Stimulated activated CD8-positive, alpha-beta memory T cell treated with anti-CD3 and anti-CD28 coated beads, Interleukin-2, amount 100 ng/mL, for 48 hours (primary cell): ENCODE measurements around the gene TEAD1.

Source experiments
- DNase-seq, 2 donors: peaks; one replicate each; pipeline ENCODE4 v3.0.0-alpha.2; 2020; ENCODE audit warnings: low read depth in 2 of 2

Gene TEAD1

GRCh38 chr11:12834166-12834565 lies 159.9 kb downstream of the TEAD1 start:
- no peak for DNase-seq

DNA sequence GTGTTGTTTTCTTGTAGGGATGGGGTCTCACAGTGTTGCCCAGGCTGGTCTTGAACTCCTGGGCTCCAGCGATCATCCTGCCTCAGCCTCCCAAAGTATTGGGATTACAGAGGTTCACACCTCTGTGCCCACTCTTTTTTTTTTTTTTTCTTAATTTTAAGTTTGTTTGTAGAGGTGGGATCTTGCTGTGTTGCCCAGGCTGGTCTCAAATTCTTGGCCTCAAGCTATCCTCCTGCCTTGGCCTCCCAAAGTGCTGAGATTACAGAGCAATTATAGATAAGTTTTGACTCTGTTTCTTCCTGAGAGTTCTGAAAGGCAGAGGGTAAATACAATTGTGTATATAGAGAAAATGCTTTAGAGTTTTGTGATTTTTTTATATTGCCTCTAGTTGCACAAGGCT lies 160.4 kb downstream of the TEAD1 start:
- no peak for DNase-seq

DNA sequence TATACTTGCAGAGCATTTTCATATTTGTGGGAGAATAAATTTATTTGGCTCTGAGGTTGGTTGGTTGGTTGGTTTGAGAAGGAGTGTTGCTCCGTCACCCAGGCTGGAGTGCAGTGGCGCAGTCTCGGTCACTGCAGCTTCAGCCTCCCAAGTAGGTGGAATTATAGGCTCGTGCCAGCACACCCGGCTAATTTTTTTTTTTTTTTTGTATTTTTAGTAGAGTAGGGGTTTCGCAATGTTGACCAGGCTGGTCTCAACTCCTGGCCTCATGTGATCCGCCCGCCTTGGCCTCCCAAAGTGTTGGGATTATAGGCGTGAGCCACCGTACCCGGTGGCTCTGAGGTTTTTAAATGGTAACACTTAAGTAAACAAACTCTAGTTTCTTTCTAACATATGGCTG lies 161.1 kb downstream of the TEAD1 start:
- no peak for DNase-seq

GRCh38 chr11:12838463-12839123 lies 164.4 kb downstream of the TEAD1 start:
- DNase-seq: no peak

DNA sequence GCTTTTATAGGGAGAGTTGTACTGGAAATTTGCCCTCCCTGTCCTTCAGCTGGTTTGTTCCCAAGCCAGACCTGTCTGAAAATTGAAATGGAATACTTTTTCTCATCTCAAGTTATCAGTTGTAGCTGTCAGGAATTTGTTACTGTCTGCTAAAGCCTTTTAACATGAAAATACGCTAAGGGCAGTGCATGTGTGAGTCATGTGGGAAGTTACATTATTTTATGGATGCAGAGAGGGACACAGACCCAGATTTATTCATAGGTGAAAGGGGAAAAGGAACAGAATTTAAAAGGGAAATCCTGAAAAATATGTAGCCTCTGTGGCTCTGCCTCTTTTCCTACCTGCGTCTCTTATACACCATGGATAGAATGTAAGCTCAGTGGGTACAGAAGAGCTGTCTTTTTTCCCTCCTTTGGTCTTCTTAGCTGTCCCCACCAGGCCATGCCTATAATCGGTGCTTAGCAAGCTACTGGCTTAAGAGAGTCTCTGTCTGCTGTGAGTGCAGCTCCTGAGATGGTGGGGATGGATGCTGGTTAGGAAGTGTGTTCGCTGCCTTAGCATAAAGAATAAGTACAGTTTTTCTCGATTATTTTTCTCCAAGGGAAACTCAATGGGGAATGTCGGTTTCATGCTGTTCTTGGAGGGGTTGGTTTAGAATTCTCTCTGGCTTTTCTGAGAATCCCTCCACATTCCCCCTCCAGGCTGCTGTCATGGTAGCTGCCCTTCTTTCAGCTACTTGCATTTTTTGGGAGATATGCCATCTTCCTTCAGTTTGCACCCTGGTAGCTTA lies 166.8 kb downstream of the TEAD1 start:
- DNase-seq: no peak

- DNase-seq: no peak
These were observed 167.9 kb downstream of the TEAD1 start for GRCh38 chr11:12841946-12842630.

- no peak for DNase-seq
These were observed 168.9 kb downstream of the TEAD1 start for GRCh38 chr11:12842933-12843636.

GRCh38 chr11:12845163-12845562 lies 170.9 kb downstream of the TEAD1 start:
- DNase-seq: no peak

DNA sequence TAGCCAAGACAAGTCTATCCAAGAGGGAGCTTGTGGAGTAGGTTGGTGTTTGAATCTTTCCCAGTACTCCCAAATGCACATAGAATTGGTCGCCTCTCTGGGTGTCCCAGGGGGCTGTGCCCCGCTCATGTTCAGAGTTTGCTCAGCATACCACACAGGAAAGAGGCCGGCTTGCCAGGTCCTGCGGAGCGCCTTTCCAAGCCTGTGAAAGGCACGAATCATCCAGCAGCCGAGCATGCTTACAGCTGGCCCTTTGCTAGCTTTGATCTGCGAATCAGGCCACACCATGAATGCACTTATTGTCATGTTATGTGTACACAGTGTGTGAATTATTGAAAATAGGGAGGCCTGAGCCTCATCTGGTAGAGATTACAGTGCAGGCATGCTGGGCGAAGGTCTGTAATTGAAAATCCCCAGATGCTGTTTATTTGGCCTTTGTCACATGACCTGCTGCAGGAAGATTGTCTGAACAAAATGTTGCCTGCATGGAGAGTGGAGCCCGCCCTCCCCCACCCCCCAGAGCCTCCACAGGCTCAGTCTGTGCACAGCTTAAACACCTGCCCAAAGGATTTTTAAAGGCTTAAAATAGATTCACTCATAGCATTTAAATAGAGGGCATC lies 171.6 kb downstream of the TEAD1 start:
- DNase-seq: no peak

- DNase-seq: no peak
These were observed 172.8 kb downstream of the TEAD1 start for GRCh38 chr11:12846786-12847615.

- no peak for DNase-seq
These were observed 174.2 kb downstream of the TEAD1 start for GRCh38 chr11:12848413-12848812.

DNA sequence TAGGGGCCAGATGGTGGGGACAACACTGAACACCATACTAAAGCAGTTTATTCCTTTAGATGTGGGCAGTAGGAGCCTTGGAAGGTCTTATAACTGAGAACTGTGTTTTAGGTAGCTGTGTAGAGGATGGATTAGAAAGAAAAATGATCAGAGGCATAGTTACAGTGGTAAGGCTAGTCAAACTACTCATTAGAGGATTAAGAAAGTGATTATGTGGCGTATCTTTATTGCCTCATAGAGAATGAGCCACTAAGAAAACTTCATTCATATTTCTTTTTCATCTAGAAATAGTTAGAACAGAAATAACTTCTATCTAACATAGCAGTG lies 179.1 kb downstream of the TEAD1 start:
- no peak for DNase-seq

GRCh38 chr11:12853652-12854296 lies 179.6 kb downstream of the TEAD1 start:
- no peak for DNase-seq

DNA sequence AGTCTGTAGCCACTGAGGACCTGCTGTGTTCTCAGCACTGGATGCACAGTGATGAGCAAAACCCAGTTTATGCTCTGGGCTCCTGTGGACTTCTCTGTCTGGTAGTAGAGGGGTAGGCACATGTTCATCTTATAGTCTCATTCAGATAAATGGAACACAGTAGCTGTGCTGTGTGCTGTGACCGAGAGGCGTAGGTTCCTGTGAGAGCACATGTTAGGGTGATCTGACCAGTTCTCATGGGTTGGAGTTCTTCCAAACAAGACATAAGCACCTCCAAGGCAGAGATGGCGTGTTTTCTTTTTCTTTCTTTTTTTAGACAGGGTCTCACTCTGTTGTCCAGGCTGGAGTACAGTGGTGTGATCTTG lies 180.1 kb downstream of the TEAD1 start:
- DNase-seq: no peak

DNA sequence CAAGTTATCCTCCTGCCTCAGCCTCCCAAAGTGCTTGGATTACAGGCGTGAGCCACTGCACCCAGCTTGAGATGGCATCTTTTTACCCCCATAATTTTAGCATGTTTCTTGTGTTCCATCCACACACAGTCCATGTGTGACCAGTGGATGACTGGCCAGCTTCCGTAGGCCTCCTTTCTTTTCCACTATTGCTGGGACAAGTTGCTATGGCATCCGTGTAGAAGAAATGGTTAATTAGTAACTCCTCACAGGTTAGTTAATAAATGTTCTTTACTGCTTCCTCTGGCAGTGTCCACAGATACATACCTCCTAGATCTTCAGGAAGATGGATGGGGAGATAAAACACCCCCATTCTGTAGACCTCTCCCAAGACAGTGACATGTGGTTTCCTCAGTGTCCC lies 180.6 kb downstream of the TEAD1 start:
- DNase-seq: no peak

DNA sequence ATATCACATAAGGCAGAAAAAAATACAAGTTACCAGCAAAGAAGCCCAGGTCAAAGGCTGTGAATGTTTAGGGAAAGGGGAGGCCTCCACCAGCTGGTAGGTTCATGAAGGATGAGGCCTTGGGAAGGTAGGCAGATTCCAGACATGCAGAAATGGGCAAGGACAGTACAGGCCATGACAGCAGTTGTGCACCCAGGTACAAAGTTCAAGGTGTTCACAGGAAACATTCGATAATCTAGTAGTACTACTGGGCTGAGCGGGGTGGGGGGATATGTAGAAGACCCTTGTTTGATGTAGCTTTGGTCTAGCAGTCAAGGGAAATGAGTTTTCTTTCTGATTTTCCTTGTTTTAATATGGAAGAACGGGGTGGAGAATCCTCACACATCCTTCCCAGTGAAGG lies 182.1 kb downstream of the TEAD1 start:
- DNase-seq: no peak

DNA sequence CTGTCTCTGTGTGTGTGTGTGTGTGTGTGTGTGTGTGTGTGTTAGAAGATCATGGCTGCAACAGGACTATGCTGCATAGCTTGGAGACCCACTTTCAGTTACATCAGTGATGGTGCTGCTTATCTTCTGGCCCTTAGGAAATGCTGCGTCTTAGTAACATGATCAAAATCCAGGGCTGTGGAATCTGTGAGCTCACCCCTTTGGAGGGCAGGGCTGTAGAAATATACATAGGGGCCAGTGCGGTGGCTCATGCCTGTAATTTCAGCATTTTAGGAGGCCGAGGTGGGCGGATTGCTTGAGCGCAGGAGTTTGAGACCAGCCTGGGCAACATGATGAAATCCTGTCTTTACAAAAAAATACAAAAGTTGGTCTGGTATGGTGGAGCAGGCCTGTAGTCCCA lies 183.4 kb downstream of the TEAD1 start:
- DNase-seq: no peak

DNA sequence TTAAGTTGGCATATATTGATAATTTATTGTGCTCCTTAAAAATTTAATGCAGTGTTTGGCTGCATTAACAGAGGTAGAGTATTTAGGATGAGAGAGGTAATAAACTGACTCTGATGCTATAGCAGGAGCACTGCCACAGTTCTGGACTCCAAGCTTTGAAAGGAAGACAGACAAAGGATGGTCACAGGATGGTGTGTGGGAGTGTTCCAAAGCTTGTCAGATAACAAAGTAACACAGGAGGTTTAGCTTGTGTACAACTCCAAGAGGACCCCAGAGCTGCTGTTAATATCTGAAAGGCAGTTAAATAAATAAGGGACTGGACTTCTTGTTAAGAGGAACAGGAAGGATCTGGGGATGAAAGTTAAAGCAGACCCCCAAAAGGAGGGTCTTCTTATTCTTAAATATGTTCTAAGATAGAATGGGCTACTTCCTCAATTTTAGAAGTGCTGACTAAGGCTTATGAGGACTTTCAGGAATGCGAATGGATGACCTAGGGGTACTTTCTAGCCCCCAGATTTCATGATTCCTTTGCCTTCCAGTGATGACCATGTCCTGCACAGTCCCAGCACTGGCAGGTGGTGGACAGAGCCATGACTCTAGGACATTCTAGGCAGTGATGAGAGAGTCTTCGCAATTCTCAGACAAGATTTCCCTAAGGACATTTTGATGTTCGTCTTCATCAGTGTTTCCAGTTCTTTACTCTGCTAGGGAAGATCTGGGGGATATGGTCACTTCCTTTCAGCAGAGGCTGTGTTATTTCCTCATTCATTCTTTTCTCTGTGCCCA lies 185.8 kb downstream of the TEAD1 start:
- no peak for DNase-seq

- DNase-seq: no peak
These were observed 186.6 kb downstream of the TEAD1 start for GRCh38 chr11:12860827-12861226.
